Esophagus squamous epithelium (tissue), 4 donors: ENCODE results near the gene NOL4L.

Source experiments
- POLR2A ChIP-seq, 4 donors: fragments of 450-650 bp; IDR thresholded peaks; one replicate each; pipeline ENCODE4 v1.6.1; 2017; ENCODE audit warnings: antibody characterized with exemption in 4 of 4, mild to moderate bottlenecking in 4 of 4, moderate library complexity in 3 of 4
- TF ChIP-seq, protein P1 (sequence below), 6 experiments: fragments of 450-650 bp in 4 of 6; fragments of 200-600 bp in 2 of 6; sonication (generic) in 2 of 6; IDR thresholded peaks; one replicate each; pipeline ENCODE4 v1.5.1; 2016 to 2019; ENCODE audit warnings: antibody characterized with exemption in 6 of 6, mild to moderate bottlenecking in 4 of 6, moderate library complexity in 4 of 6

- TF ChIP-seq, protein P1, sequence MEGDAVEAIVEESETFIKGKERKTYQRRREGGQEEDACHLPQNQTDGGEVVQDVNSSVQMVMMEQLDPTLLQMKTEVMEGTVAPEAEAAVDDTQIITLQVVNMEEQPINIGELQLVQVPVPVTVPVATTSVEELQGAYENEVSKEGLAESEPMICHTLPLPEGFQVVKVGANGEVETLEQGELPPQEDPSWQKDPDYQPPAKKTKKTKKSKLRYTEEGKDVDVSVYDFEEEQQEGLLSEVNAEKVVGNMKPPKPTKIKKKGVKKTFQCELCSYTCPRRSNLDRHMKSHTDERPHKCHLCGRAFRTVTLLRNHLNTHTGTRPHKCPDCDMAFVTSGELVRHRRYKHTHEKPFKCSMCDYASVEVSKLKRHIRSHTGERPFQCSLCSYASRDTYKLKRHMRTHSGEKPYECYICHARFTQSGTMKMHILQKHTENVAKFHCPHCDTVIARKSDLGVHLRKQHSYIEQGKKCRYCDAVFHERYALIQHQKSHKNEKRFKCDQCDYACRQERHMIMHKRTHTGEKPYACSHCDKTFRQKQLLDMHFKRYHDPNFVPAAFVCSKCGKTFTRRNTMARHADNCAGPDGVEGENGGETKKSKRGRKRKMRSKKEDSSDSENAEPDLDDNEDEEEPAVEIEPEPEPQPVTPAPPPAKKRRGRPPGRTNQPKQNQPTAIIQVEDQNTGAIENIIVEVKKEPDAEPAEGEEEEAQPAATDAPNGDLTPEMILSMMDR (IDR thresholded peaks at IDR 0.05), result no peak
- no peak for TF ChIP-seq POLR2A (IDR thresholded peaks at IDR 0.05)
Measured at GRCh38 chr20:32599783-32600340, 14.7 kb upstream of the NOL4L start.
